ENCODE results near the gene LGALS4. TPM values are rescaled to one million over a fixed set of nuclear protein-coding genes. Genes with fewer than 3 reads are reported as not detected.
"Not testable (repeated sequence)": the region's sequence is repeated elsewhere in the genome, so short reads cannot be mapped to it uniquely, and the experiment has no call there.

LGALS4 gene
- total RNA-seq, 1 donor from 2014 or later: 4.2 TPM

- TF ChIP-seq, protein P1, sequence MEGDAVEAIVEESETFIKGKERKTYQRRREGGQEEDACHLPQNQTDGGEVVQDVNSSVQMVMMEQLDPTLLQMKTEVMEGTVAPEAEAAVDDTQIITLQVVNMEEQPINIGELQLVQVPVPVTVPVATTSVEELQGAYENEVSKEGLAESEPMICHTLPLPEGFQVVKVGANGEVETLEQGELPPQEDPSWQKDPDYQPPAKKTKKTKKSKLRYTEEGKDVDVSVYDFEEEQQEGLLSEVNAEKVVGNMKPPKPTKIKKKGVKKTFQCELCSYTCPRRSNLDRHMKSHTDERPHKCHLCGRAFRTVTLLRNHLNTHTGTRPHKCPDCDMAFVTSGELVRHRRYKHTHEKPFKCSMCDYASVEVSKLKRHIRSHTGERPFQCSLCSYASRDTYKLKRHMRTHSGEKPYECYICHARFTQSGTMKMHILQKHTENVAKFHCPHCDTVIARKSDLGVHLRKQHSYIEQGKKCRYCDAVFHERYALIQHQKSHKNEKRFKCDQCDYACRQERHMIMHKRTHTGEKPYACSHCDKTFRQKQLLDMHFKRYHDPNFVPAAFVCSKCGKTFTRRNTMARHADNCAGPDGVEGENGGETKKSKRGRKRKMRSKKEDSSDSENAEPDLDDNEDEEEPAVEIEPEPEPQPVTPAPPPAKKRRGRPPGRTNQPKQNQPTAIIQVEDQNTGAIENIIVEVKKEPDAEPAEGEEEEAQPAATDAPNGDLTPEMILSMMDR (IDR thresholded peaks at IDR 0.05): no peak
- DNase-seq: no peak
- intact Hi-C loops (cut with DNase I): no loop called here
- H3K4me1 ChIP-seq: no peaks in the 10 kb centered on the region
- H3K4me3 ChIP-seq: no peak overlapping the region
- H3K9me3 ChIP-seq: no peaks in the 10 kb centered on the region
- no peak overlapping the region for H3K27ac ChIP-seq
- H3K27me3 ChIP-seq (ENCODE audit: low read depth): no peaks in the 10 kb centered on the region
- peaks cover 83% of the 10 kb centered on the region for H3K36me3 ChIP-seq
- no peak for ATAC-seq
Measured at GRCh38 chr19:38819231-38819920, 6.6 kb upstream of the LGALS4 start.

- Histone ChIP-seq H3K9me3 (no peaks in the 10 kb centered on the region), H3K27ac (no peak overlapping the region), H3K4me3 (no peak overlapping the region), H3K36me3 (peaks cover 62% of the 10 kb centered on the region), H3K4me1 (no peaks in the 10 kb centered on the region), H3K27me3 (ENCODE audit: low read depth) (no peaks in the 10 kb centered on the region)
- ATAC-seq (no peak), DNase-seq (no peak)
- TF ChIP-seq, protein P1 (IDR thresholded peaks at IDR 0.05): no peak
- intact Hi-C loops (cut with DNase I): no loop called here
Measured at GRCh38 chr19:38817081-38817480, 4.3 kb upstream of the LGALS4 start.

- Histone ChIP-seq H3K27me3 (ENCODE audit: low read depth) (no peaks in the 10 kb centered on the region), H3K4me3 (no peak overlapping the region), H3K9me3 (no peaks in the 10 kb centered on the region), H3K27ac (no peak overlapping the region), H3K4me1 (no peaks in the 10 kb centered on the region), H3K36me3 (peaks cover 56% of the 10 kb centered on the region)
- ATAC-seq (no peak), DNase-seq (no peak)
- TF ChIP-seq, protein P1 (IDR thresholded peaks at IDR 0.05): no peak
- intact Hi-C loops (cut with DNase I): no loop called here
Measured at GRCh38 chr19:38816131-38816750, 3.5 kb upstream of the LGALS4 start.

DNA sequence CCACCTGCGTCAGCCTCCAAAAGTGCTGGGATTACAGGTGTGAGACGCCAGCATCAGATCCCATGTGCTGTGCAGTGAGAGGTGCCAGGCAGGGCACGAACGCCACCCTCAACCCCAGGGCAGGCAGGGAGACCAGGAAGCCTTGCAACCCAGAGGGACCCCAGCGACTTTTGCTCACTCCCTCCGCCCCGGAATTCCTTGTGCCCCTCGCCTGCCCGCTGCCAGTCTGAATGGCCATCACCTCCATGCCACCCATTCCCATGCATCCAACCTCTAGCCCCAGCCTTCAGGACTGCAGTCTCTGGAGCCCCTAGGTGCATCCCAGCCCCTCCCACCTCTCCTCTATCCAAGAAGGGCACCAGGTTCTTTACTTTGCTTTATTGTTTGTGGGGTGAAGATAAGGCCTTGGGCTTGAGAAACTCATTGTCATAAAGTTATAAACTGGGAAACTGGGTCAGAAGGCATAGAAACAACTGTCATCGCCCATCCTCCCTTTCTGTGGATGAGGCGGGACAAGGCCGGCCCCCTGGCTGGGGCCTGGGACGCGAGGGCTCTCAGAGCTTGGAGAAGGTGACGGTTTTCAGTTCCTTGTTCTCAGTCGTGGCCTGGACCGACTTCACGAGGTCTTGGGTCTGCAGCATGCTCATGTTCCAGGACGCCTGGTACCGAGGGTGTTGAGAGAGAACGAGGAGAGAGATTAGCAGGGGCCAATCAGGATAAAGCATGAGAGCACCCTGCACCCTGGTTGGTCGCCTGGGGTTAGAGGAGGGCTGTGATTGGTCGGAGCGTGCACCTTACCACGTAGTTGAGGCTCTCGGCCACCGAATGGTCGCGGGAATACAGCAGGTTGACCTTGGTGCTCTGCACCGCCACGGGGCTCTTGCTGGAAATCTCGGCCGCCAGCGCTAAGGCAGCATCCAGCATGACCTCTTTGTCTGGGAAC lies 2.6 kb upstream of the LGALS4 start:
- no peaks in the 10 kb centered on the region for H3K4me1 ChIP-seq
- no peak overlapping the region for H3K27ac ChIP-seq
- TF ChIP-seq, protein P1 (IDR thresholded peaks at IDR 0.05): no peak
- intact Hi-C loops (cut with DNase I): no loop called here
- H3K27me3 ChIP-seq (ENCODE audit: low read depth): no peaks in the 10 kb centered on the region
- DNase-seq (no peak), ATAC-seq (no peak)
- H3K9me3 ChIP-seq: no peaks in the 10 kb centered on the region
- H3K36me3 ChIP-seq: peaks cover 52% of the 10 kb centered on the region
- no peak overlapping the region for H3K4me3 ChIP-seq

DNA sequence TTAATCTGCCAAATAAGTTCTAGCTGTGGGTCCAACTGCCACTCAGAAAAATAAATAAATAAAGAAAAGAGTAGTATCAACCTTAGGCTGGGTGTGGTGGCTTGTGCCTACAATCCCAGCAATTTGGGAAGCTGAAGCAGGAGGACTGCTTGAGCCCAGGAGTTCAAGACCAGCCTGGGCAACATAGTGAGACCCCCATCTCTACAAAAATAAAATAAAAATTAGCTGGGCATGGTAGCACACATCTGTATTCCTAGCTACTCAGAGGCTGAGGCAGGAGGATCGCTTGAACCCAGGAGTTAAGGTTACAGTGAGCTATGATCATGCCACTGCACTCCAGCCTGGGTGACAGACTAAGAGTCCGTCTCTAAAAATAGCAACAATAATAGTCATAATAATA lies 1.2 kb upstream of the LGALS4 start:
- DNase-seq; H3K4me1 ChIP-seq; H3K4me3 ChIP-seq; H3K9me3 ChIP-seq; H3K27me3 ChIP-seq (ENCODE audit: low read depth); ATAC-seq; H3K27ac ChIP-seq; intact Hi-C loops (cut with DNase I): not testable (repeated sequence)
- H3K36me3 ChIP-seq: peaks cover 42% of the 10 kb centered on the region

Data from lower lobe of right lung (tissue), 2 donors.